Measurements from ENCODE around the gene ZNF595.
"Not testable (repeated sequence)": the region's sequence is repeated elsewhere in the genome, so short reads cannot be mapped to it uniquely, and the experiment has no call there.

DNA sequence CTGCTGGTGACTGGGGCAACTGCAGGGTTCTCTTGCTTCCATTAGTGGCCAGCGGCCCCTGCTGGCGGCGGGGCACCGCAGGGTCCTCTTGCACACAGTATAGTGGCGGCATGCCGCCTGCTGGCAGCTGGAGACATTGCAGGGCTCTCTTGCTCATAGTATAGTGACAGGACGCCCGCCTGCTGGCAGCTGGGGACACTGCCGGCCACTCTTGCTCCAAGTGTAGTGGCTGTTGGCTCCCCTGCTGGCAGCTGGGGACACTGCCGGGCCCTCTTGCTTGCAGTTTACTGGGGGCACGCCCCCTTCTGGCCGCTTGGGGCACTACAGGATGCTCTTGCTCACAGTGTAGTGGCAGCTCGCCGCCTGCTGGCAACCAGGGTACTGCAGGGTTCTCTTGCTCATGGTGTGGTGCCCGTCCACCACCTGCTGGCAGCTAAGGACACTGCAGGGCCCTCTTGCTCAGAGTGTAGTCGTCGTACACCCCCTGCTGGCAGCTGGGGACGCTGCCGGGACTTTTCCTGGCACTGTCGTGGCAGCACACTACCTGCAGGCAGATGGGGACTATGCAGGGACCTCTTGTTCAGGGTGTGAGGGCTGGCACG lies 41.2 kb upstream of the ZNF595 start:
- not testable (repeated sequence) for TF ChIP-seq POLR2AphosphoS5 (IDR thresholded peaks at IDR 0.05)
- TF ChIP-seq, protein P1, sequence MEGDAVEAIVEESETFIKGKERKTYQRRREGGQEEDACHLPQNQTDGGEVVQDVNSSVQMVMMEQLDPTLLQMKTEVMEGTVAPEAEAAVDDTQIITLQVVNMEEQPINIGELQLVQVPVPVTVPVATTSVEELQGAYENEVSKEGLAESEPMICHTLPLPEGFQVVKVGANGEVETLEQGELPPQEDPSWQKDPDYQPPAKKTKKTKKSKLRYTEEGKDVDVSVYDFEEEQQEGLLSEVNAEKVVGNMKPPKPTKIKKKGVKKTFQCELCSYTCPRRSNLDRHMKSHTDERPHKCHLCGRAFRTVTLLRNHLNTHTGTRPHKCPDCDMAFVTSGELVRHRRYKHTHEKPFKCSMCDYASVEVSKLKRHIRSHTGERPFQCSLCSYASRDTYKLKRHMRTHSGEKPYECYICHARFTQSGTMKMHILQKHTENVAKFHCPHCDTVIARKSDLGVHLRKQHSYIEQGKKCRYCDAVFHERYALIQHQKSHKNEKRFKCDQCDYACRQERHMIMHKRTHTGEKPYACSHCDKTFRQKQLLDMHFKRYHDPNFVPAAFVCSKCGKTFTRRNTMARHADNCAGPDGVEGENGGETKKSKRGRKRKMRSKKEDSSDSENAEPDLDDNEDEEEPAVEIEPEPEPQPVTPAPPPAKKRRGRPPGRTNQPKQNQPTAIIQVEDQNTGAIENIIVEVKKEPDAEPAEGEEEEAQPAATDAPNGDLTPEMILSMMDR (IDR thresholded peaks at IDR 0.05; ENCODE audit: poor library complexity, severe bottlenecking) = not testable (repeated sequence)
